Measurements from ENCODE around the gene CASP7.

Gene CASP7

GRCh38 chr10:113712755-113713639 lies 33.3 kb downstream of the CASP7 start:
- no peak for DNase-seq

DNA sequence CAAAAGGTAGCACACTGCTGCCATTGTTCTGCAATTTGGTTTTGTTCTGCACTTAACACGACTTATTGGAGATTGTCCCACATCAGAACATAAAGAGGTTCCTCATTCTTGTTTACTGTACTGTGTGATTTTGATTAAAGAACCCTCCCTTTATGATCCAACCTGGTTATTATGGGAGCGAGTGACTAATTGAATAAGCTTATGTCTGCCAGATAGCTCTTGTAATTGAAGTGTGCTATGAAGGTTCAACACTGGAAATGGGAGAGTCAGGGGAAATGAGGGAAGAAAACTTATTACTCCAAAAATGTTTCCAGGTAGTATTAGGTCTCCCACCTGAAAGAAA lies 33.9 kb downstream of the CASP7 start:
- no peak for DNase-seq

GRCh38 chr10:113716109-113716910 lies 36.6 kb downstream of the CASP7 start:
- no peak for DNase-seq

DNA sequence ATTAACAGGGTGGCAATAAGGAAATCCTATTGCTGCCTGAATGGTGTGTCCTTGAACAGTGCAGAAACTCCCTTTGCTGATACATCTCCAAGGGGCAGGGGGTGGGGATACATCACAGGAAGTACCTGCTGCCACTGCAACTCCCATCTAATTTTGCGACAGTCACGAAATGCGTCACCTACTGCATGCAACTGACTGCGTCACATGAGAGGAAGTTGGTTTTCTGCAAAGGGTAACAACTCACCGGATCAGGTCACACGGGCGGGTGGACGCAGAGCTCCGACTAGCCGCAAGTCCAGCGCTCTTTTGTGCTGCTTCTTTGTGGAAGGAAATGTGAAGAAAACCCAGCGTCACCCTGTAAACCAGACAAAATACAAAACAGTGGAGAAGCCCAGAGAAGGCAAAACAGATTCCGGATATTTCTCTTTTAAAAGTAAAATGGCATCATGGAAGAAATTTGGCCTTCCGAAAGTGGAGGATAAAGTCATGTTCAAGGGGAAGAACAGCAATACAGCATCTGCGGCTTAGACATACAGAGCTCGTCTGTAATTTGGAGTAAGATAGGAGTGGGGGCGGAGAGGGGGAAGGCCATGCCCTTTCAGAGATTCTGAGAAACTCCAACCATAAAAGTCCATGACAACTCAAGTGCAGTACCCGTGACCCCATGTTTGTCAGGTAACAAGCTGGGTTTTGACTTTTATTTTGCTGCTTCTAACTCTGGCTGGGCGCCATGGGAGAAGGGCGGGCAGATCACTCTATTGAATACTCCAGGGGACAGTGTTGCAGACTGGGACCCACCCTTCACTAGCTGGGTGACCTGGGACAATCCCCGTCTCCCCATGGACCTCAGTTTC lies 39.5 kb downstream of the CASP7 start:
- DNase-seq = no peak

DNA sequence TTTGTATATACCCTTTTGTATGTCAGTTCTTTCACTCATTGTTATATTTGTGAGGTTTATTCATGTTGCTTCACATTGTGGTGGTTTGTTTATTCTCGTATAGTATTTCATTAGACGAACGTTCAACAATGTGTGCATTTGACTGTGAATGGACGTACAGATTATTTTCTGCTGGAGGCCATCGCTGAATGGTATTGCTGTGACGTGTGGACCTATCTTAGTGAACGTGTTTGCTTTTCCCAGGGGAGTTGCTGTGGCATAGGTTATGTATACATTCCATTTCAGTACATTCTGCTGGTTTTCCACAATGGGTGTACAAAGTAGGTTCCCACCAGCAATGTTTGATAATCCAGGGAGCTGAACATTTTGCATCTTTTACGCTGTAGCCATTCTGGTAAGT lies 40.7 kb downstream of the CASP7 start:
- DNase-seq = no peak

DNA sequence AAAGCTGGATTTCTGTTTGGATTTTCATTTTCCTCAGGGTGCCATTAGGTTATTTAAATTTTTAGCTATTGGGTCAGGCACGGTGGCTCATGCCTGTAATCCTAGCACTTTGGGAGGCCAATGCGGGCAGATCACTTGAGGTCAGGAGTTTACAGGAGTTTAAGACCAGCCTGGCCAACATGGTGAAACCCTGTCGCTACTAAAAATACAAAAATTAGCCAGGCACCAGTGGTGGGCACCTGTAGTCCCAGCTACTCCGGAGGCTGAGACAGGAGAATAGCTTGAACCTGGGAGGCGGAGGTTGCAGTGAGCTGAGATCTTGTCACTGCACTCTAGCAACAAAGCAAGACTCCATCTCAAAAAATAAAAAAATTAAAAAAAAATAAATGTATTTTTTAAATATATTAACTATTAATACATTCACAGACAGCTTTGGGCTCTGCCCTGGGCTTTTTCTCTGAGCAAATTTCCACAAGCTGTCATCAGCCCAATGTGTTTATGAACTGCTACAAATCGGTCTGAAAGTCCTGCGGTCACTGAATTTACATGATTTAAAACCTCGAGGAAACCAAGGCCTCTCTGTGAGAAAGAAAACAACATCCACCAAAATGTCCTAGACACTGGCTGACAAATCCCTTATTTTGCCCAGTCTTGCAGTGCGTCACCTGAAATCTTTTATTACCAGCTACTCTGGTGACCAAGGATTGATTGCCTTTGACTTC lies 52.6 kb downstream of the CASP7 start:
- DNase-seq = no peak

DNA sequence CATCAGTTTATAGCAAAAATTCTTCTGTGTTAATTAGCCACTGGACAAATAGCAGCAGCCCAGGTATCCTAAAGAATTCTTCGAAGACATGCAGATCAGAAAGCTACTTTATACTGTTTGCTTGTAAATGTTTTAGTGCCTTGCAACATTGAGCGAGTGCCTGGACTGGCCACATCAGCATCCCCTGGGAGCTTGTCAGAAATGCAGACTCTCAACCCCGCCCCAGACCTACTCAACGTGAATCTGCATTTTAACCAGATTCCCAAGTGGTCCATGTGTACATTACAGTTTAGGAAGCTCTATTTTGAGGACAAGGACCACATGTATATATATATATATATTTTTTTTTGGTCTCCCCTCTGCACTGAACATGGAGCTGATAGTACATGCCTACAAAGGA lies 53.3 kb downstream of the CASP7 start:
- DNase-seq = no peak

DNA sequence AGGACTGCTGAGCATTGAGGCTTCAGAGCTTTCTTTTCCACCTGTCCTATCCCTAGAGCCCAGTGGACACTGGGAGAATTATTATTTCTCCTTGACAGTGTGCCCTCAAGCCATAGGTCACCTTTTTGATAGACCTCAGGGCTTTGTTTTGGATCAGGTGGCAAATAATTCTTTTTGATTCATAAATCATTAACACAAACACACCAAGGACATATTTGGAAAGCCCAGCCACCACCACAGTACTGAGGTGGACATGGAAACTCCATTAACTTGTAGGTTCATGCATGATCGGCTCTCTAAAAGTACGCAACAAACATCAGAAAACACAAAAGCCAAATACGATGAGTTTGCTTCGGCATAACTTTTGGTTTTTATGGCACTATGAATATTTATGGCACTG lies 53.9 kb downstream of the CASP7 start:
- DNase-seq = no peak

DNA sequence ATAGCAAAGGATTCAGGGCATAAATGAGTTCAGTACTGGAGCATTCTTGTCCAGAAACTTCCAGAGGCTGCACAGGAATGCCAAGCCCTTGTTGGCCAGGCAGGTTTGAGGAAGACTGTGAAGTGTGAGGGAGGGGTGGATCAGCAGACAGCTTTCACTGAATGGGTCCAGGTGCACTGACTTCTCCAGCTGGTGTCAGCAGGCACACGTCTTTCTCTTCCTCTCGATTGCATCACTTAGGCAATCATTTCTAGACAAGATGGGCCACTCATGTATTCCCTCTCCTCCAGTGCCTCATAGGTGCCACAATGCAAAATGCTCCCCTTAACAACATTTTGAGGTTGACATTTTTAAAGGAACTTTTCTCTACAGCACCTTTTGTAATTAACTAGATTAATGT lies 56.2 kb downstream of the CASP7 start:
- no peak for DNase-seq

- no peak for DNase-seq
Measured at GRCh38 chr10:113736576-113736975, 56.9 kb downstream of the CASP7 start.

GRCh38 chr10:113739031-113739430 lies 59.3 kb downstream of the CASP7 start:
- DNase-seq = no peak

- no peak for DNase-seq
Measured at GRCh38 chr10:113739577-113739976, 59.9 kb downstream of the CASP7 start.

DNA sequence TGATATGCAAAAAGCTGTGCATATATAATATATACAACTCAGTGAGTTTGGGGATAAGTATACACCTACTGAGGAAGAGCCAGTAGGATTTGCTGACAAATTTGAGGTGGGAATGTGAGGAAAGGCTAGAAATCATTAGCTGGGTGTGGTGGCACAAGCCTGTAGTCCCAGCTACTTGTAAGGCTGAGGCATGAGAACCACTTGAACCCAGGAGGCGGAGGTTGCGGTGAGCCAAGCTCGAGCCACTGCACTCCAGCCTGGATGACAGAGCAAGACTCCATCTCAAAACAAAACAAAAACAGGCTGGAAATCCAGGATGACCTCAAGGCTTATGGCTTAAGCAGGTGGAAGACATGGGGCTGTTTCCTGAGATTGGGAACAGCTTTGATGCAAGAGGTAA lies 61.1 kb downstream of the CASP7 start:
- no peak for DNase-seq

GRCh38 chr10:113742466-113742865 lies 62.8 kb downstream of the CASP7 start:
- no peak for DNase-seq

DNA sequence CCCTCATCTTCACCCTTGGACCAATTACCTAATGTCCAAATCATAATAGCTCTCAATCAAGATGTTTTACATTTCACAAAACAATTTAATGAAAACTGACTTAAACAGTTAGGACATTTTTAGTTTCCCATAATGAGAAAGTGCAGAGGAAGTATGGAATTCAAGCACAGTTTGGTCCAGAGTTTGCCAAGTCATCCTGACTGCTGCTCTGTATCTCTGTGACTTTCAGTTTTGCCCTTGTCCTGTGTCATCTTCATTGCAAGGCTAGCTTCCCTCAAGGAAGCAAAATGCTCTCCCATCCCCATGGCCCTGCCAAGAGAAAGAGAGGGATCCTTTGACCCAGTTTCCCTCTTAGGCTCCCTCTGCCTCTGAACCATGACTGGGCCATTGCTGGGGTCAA lies 63.9 kb downstream of the CASP7 start:
- DNase-seq = no peak

DNA sequence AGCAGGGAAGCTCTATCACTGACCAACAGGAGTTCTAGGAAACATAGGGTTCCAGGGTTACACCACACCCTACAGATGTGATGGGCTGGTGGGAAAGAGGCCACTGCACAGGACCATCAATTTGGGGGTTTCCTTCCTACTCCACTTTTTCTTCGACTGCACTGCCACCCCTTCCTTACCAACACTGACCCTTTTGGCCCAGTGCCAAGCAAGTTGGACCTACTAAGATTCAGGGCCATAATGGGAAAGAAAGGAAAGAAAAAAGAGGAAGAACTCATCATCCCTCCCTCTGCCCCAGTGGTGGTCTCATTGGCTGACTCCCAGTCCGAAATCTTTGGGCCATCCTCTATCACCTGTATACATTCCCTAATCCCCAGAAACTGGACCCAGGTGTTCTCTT lies 65.7 kb downstream of the CASP7 start:
- DNase-seq = no peak

DNA sequence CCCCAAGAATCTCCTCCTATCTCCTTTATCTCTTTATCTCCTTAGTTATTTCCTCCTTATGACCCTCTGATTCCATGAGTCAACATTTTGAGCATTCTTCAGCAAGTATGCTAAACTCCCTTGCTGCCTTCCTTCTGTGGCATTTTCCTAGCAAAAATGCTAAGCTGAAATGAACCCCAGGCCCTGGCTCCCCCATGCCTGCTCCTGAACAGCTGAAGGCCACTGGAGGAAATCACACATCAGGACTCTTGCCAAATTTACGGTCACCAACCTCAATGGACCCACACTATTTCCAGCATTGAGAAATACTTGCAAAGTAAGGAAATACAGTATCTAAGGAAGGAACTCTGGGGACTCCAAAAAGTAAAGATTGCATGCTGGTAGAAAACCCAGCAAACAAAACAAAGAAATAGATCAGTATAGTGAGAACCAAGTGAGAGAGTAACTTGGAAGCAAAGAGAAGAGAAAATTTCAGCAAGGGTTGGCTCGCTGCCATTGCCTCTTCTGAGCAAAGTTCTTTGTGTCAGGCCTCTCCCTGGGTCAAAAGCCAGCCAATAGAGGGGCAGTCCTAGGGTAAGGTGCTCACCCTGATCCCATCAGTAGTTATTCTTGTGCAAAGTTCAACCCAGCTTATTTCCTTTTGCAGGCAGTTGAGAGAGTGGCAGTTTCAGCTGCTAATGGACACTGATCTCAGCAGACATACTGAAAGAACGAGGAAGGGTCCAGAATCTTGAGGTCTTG lies 66.7 kb downstream of the CASP7 start:
- no peak for DNase-seq

DNA sequence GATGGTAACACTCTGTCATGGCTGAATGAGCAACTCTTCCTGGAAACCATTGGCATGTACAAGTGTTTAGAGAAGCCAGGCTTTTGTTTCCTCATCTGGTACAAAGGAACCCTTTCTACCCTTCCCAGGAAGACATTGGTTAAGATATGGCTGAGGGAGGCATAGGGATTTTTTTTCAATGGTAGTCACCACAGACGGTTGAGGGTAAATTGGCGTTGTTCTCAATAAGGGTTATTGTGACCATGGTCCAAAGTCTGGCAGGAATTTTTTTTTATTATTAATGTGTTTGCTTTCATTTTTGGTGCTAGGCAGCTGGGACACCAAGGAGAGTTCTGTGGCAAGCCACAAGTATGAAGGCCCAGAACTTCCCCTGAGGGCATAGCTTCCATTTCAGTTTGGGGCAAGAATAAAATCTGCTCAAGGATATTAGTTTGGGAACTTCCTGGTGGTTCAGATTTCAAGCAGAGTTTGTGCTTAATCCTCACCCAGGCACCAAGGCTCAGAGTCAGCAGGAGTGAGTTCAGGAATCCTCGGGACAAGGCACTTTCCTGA lies 71.5 kb downstream of the CASP7 start, which contains the start of gene PLEKHS1:
Gene PLEKHS1, plus strand, starts transcription at position 502 of the 552 bp plus-strand sequence. CDS start 3,596 bp downstream, outside the sequence.
- no peak for DNase-seq

GRCh38 chr10:113752553-113752952 lies 72.8 kb downstream of the CASP7 start:
- DNase-seq = no peak

- no peak for DNase-seq
Measured at GRCh38 chr10:113753020-113753692, 73.4 kb downstream of the CASP7 start.

DNA sequence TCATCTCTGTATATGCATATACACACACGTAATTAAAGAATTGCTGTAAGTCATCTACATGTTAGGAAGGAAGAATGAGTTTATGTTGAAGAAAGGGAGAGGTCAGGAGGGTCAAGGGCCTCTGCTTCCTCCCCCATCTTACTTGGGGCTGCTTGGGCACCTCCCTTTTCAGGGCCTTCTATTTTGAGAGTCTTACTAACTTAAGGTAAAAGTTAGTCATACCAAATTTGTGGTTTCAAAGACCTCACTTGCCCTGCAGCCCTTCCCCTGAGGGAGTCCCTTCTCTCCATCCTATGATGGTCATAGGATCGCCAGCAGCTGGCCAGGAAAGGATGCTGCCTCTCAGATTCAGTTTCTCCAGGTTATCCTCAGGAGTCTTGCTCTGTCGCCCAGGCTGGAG lies 74.4 kb downstream of the CASP7 start:
- DNase-seq = no peak
